Loucy (cell line): ENCODE measurements around the gene PDCD10.

Experiments used
- H2AFZ ChIP-seq: fragments of 200-600 bp; sonication (generic); 2 replicates; pipeline ENCODE4 v1.6.0; 2016; ENCODE audit warnings: antibody characterized with exemption, mild to moderate bottlenecking, low read length, moderate library complexity
- H3F3A ChIP-seq: fragments of 200-600 bp; 2 replicates; pipeline ENCODE4 v1.6.0; 2016; ENCODE audit warnings: antibody characterized with exemption, low read depth, mild to moderate bottlenecking
- H3K27me3 ChIP-seq: fragments of 200-600 bp; sonication (generic); 2 replicates; pipeline ENCODE4 v1.6.1; 2014; ENCODE audit warnings: low read length, mild to moderate bottlenecking; ENCODE audit not compliant: insufficient read depth, poor library complexity, severe bottlenecking
- H3K36me3 ChIP-seq: fragments of 200-600 bp; sonication (generic); 2 replicates; pipeline ENCODE4 v1.6.1; 2016; ENCODE audit warnings: low read length; ENCODE audit not compliant: insufficient read depth
- H3K4me1 ChIP-seq: fragments of 200-600 bp; sonication (generic); 2 replicates; pipeline ENCODE4 v1.5.1; 2014; ENCODE audit warnings: low read length, mild to moderate bottlenecking; ENCODE audit not compliant: insufficient read depth, poor library complexity, severe bottlenecking
- H3K4me2 ChIP-seq: fragments of 200-600 bp; sonication (generic); 2 replicates; pipeline ENCODE4 v1.6.0; 2014; ENCODE audit warnings: antibody characterized with exemption, low read length, low read depth, mild to moderate bottlenecking; ENCODE audit not compliant: poor library complexity, severe bottlenecking
- H3K4me3 ChIP-seq: fragments of 200-600 bp; sonication (generic); 2 replicates; pipeline ENCODE4 v1.5.1; 2014; ENCODE audit warnings: low read length, mild to moderate bottlenecking, mixed read lengths; ENCODE audit not compliant: poor library complexity, severe bottlenecking
- H3K79me2 ChIP-seq: fragments of 200-600 bp; sonication (generic); 2 replicates; pipeline ENCODE4 v1.6.1; 2014; ENCODE audit warnings: low read length; ENCODE audit not compliant: insufficient read depth
- H3K9ac ChIP-seq: fragments of 200-600 bp; sonication (generic); 2 replicates; pipeline ENCODE4 v1.6.0; 2014; ENCODE audit warnings: mild to moderate bottlenecking, low read depth, low read length, moderate library complexity; ENCODE audit not compliant: poor library complexity, severe bottlenecking
- H3K9me2 ChIP-seq: fragments of 200-600 bp; sonication (generic); replicated peaks from 2 replicates; pipeline ENCODE4 v1.6.1; 2016; ENCODE audit warnings: low read depth, low read length, mixed read lengths
- H3K9me3 ChIP-seq: fragments of 200-600 bp; sonication (generic); 2 replicates; pipeline ENCODE4 v1.6.1; 2014; ENCODE audit warnings: mild to moderate bottlenecking, antibody characterized with exemption, low read length, low read depth; ENCODE audit not compliant: insufficient read depth
- H4K20me1 ChIP-seq: fragments of 200-600 bp; sonication (generic); 2 replicates; pipeline ENCODE4 v1.6.0; 2014; ENCODE audit warnings: antibody characterized with exemption, low read length, mild to moderate bottlenecking; ENCODE audit not compliant: insufficient read depth, poor library complexity, severe bottlenecking
- CTCF ChIP-seq: fragments of 200-600 bp; sonication (generic); conservative IDR thresholded peaks from 2 replicates; pipeline ENCODE4 v1.5.1; 2014; ENCODE audit warnings: mild to moderate bottlenecking, antibody characterized with exemption, low read length
- EZH2phosphoT487 ChIP-seq: fragments of 200-600 bp; IDR thresholded peaks from 2 replicates; pipeline ENCODE4 v1.6.1; 2018; ENCODE audit warnings: antibody characterized with exemption, mild to moderate bottlenecking, moderate library complexity, borderline replicate concordance

Gene PDCD10

GRCh38 chr3:167749209-167749608, 14.5 kb upstream of the PDCD10 start:
- Histone ChIP-seq H3K4me3 (no peak overlapping the region), H4K20me1 (no peaks in the 10 kb centered on the region), H3K9ac (no peak overlapping the region), H3K27me3 (peaks cover 8% of the 10 kb centered on the region), H3K4me2 (no peak overlapping the region), H3K9me2 (no peaks in the 10 kb centered on the region), H3K36me3 (no peaks in the 10 kb centered on the region), H2AFZ (no peak overlapping the region), H3K79me2 (no peaks in the 10 kb centered on the region), H3K9me3 (no peaks in the 10 kb centered on the region), H3K4me1 (peaks cover 14% of the 10 kb centered on the region), H3F3A (peaks cover 6% of the 10 kb centered on the region; the same call in 1 of the 2 replicates)
- no peak for TF ChIP-seq EZH2phosphoT487
- no peak for TF ChIP-seq CTCF

GRCh38 chr3:167743799-167744198, 9.1 kb upstream of the PDCD10 start:
- H3K9me2 ChIP-seq: no peaks in the 10 kb centered on the region
- TF ChIP-seq EZH2phosphoT487: no peak
- no peak for TF ChIP-seq CTCF
- no peaks in the 10 kb centered on the region for H3K79me2 ChIP-seq
- H3K4me3 ChIP-seq: no peak overlapping the region
- H3K4me1 ChIP-seq: peaks cover 23% of the 10 kb centered on the region
- H3K4me2 ChIP-seq: no peak overlapping the region
- no peak overlapping the region for H2AFZ ChIP-seq
- H3K27me3 ChIP-seq: no peaks in the 10 kb centered on the region
- H3K9ac ChIP-seq: no peak overlapping the region
- no peaks in the 10 kb centered on the region for H3K36me3 ChIP-seq
- no peaks in the 10 kb centered on the region for H4K20me1 ChIP-seq
- H3F3A ChIP-seq: peaks cover 6% of the 10 kb centered on the region; the same call in 1 of the 2 replicates
- H3K9me3 ChIP-seq: no peaks in the 10 kb centered on the region

GRCh38 chr3:167742338-167742737, 7.6 kb upstream of the PDCD10 start:
- Histone ChIP-seq H4K20me1 (no peaks in the 10 kb centered on the region), H3K4me1 (peaks cover 32% of the 10 kb centered on the region), H3K27me3 (no peaks in the 10 kb centered on the region), H2AFZ (no peak overlapping the region), H3K36me3 (no peaks in the 10 kb centered on the region), H3K79me2 (no peaks in the 10 kb centered on the region), H3K9me3 (no peaks in the 10 kb centered on the region), H3K4me3 (no peak overlapping the region), H3K4me2 (no peak overlapping the region), H3K9me2 (no peaks in the 10 kb centered on the region), H3F3A (peaks cover 6% of the 10 kb centered on the region; the same call in 1 of the 2 replicates), H3K9ac (no peak overlapping the region)
- no peak for TF ChIP-seq EZH2phosphoT487
- TF ChIP-seq CTCF: no peak
